Activated CD8-positive, alpha-beta T cell treated with anti-CD3 and anti-CD28 coated beads for 36 hours (primary cell): ENCODE data around the gene ANKFY1. TPM values are rescaled to one million over a fixed set of nuclear protein-coding genes. Genes with fewer than 3 reads are reported as not detected.

Source experiments
- ATAC-seq: fragments of 200-7000 bp; cut with Tn5 transposase; one replicate; pipeline ENCODE4 v1.10.0; 2021; ENCODE audit warnings: mild to moderate bottlenecking, moderate library complexity
- CTCF ChIA-PET: fragments of 350-600 bp; sonication (Branson Sonifier 250); formaldehyde crosslinking; loops from one replicate; lab custom pipeline; 2021; ENCODE audit warnings: antibody characterized with exemption; lab: Charles Lee
- POLR2A ChIA-PET: fragments of 350-600 bp; sonication (Branson Sonifier 250); formaldehyde crosslinking; loops from one replicate; lab custom pipeline; 2021; ENCODE audit warnings: antibody characterized with exemption; lab: Charles Lee
- DNase-seq: peaks from one replicate; pipeline ENCODE4 v3.0.0-alpha.2; 2020
- H3K27ac Mint-ChIP-seq: one replicate; pipeline ENCODE4 v1.8.0; 2021; ENCODE audit warnings: mild to moderate bottlenecking, mixed read lengths
- H3K27me3 Mint-ChIP-seq: one replicate; pipeline ENCODE4 v1.8.0; 2021; ENCODE audit warnings: mixed read lengths
- H3K36me3 Mint-ChIP-seq: one replicate; pipeline ENCODE4 v1.8.0; 2021; ENCODE audit warnings: low read depth, mixed read lengths
- H3K4me1 Mint-ChIP-seq: one replicate; pipeline ENCODE4 v1.8.0; 2021; ENCODE audit warnings: low read depth, mixed read lengths
- H3K4me3 Mint-ChIP-seq: one replicate; pipeline ENCODE4 v1.8.0; 2021; ENCODE audit warnings: mild to moderate bottlenecking, moderate library complexity, mixed read lengths
- H3K9me3 Mint-ChIP-seq: one replicate; pipeline ENCODE4 v1.8.0; 2021; ENCODE audit warnings: mixed read lengths
- CTCF ChIP-seq: fragments of 200-600 bp; IDR thresholded peaks from one replicate; pipeline ENCODE4 v1.8.0; 2022; ENCODE audit warnings: antibody characterized with exemption, mild to moderate bottlenecking
- intact Hi-C: fragments of 100-400 bp; cut with micrococcal nuclease; formaldehyde crosslinking; loops from one replicate; pipeline ENCODE4 v1.10.0; 2022
- total RNA-seq, 2 experiments: library from RNA; stranded (reverse); gene quantifications; one replicate each; pipeline ENCODE4 v1.2.3, GENCODE V29; 2021

The ANKFY1 gene
- total RNA-seq, 2 experiments from 2014 or later = 46.3 to 46.8 TPM

GRCh38 chr17:4189280-4189679, 74.5 kb downstream of the ANKFY1 start:
- DNase-seq (no peak), ATAC-seq (no peak)
- intact Hi-C loops = no loop called here
- Mint-ChIP-seq H3K4me1 (peaks cover 6% of the 10 kb centered on the region), H3K27me3 (no peaks in the 10 kb centered on the region), H3K4me3 (no peak overlapping the region), H3K9me3 (no peaks in the 10 kb centered on the region), H3K27ac (peak overlapping the region; percentile 41), H3K36me3 (peaks cover 31% of the 10 kb centered on the region)
- POLR2A ChIA-PET = no interaction called here
- no peak for TF ChIP-seq CTCF
- CTCF ChIA-PET = no interaction called here

- no peak for TF ChIP-seq CTCF
- POLR2A ChIA-PET = interaction anchor here (0.5 to 0.6 kb wide), 2 partner anchors 41 to 231 kb away, joined by 3 read pairs; no protein-coding TSS in a partner anchor
- no peak for DNase-seq
- H3K36me3 Mint-ChIP-seq = peaks cover 38% of the 10 kb centered on the region
- H3K4me3 Mint-ChIP-seq = no peak overlapping the region
- H3K4me1 Mint-ChIP-seq = peaks cover 6% of the 10 kb centered on the region
- intact Hi-C loops = no loop called here
- no peaks in the 10 kb centered on the region for H3K27me3 Mint-ChIP-seq
- no peaks in the 10 kb centered on the region for H3K9me3 Mint-ChIP-seq
- CTCF ChIA-PET = no interaction called here
- ATAC-seq = no peak
- H3K27ac Mint-ChIP-seq = no peak overlapping the region
Observed at GRCh38 chr17:4188076-4188475, 75.7 kb downstream of the ANKFY1 start.

GRCh38 chr17:4187076-4187475, 76.7 kb downstream of the ANKFY1 start:
- TF ChIP-seq CTCF = no peak
- no peaks in the 10 kb centered on the region for H3K9me3 Mint-ChIP-seq
- H3K27ac Mint-ChIP-seq = no peak overlapping the region
- no peaks in the 10 kb centered on the region for H3K27me3 Mint-ChIP-seq
- DNase-seq (no peak), ATAC-seq (no peak)
- H3K4me1 Mint-ChIP-seq = peaks cover 6% of the 10 kb centered on the region
- intact Hi-C loops = no loop called here
- H3K36me3 Mint-ChIP-seq = peaks cover 41% of the 10 kb centered on the region
- H3K4me3 Mint-ChIP-seq = no peak overlapping the region
- POLR2A ChIA-PET = interaction anchor here (1.0 kb wide), 1 partner anchor 9 kb away, joined by 3 read pairs; no protein-coding TSS in a partner anchor
- CTCF ChIA-PET = no interaction called here

- Mint-ChIP-seq H3K4me3 (no peak overlapping the region), H3K27me3 (no peaks in the 10 kb centered on the region), H3K4me1 (peaks cover 6% of the 10 kb centered on the region), H3K9me3 (no peaks in the 10 kb centered on the region), H3K36me3 (peaks cover 41% of the 10 kb centered on the region), H3K27ac (no peak overlapping the region)
- POLR2A ChIA-PET = interaction anchor here (1.0 kb wide), 1 partner anchor 9 kb away, joined by 3 read pairs; no protein-coding TSS in a partner anchor
- ATAC-seq (no peak), DNase-seq (no peak)
- TF ChIP-seq CTCF = no peak
- CTCF ChIA-PET = interaction anchor here (0.6 to 1.2 kb wide), 2 partner anchors 27 to 234 kb away, joined by 3 to 4 read pairs; no protein-coding TSS in a partner anchor
- intact Hi-C loops = no loop called here
Observed at GRCh38 chr17:4186357-4186881, 77.4 kb downstream of the ANKFY1 start.

GRCh38 chr17:4185656-4186055, 78.1 kb downstream of the ANKFY1 start:
- intact Hi-C loops = no loop called here
- no peak overlapping the region for H3K4me3 Mint-ChIP-seq
- no peak for DNase-seq
- ATAC-seq = no peak
- H3K27ac Mint-ChIP-seq = no peak overlapping the region
- peaks cover 44% of the 10 kb centered on the region for H3K36me3 Mint-ChIP-seq
- H3K4me1 Mint-ChIP-seq = peaks cover 6% of the 10 kb centered on the region
- ChIA-PET CTCF (interaction anchor here (0.6 to 1.2 kb wide), 2 partner anchors 28 to 235 kb away, joined by 3 to 4 read pairs; no protein-coding TSS in a partner anchor), POLR2A (no interaction called here)
- H3K27me3 Mint-ChIP-seq = no peaks in the 10 kb centered on the region
- TF ChIP-seq CTCF = no peak
- no peaks in the 10 kb centered on the region for H3K9me3 Mint-ChIP-seq
